ENCODE results near the gene TAP2.

TAP2 gene

GRCh38 chr6:32862725-32863124, 24.2 kb upstream of the TAP2 start:
- DNase-seq (ENCODE audit: low spot score), result no peak
- no peak for TF ChIP-seq CTCF (IDR thresholded peaks at IDR 0.05; ENCODE audit: extremely low read depth, insufficient read depth, missing control alignments)
- in situ Hi-C loops (cut with MboI; ENCODE audit: low pct_unique_long_range_greater_than_20kb, low sequenced_read_pairs, unreplicated experiment), result no loop called here

GRCh38 chr6:32860674-32861073, 22.1 kb upstream of the TAP2 start:
- in situ Hi-C loops (cut with MboI; ENCODE audit: low pct_unique_long_range_greater_than_20kb, low sequenced_read_pairs, unreplicated experiment), result no loop called here
- no peak for TF ChIP-seq CTCF (IDR thresholded peaks at IDR 0.05; ENCODE audit: extremely low read depth, insufficient read depth, missing control alignments)
- no peak for DNase-seq (ENCODE audit: low spot score)

GRCh38 chr6:32858194-32858593, 19.7 kb upstream of the TAP2 start:
- in situ Hi-C loops (cut with MboI; ENCODE audit: low pct_unique_long_range_greater_than_20kb, low sequenced_read_pairs, unreplicated experiment), result no loop called here
- no peak for TF ChIP-seq CTCF (IDR thresholded peaks at IDR 0.05; ENCODE audit: extremely low read depth, insufficient read depth, missing control alignments)

GRCh38 chr6:32857156-32857891, 18.8 kb upstream of the TAP2 start:
- DNase-seq (ENCODE audit: low spot score), result no peak
- in situ Hi-C loops (cut with MboI; ENCODE audit: low pct_unique_long_range_greater_than_20kb, low sequenced_read_pairs, unreplicated experiment), result no loop called here

More at GRCh38 chr6:32858194-32858593, 19.7 kb upstream of the TAP2 start:
- DNase-seq (ENCODE audit: low spot score), result no peak

GRCh38 chr6:32855467-32856174, 17.1 kb upstream of the TAP2 start:
- in situ Hi-C loops (cut with MboI; ENCODE audit: low pct_unique_long_range_greater_than_20kb, low sequenced_read_pairs, unreplicated experiment), result no loop called here
- no peak for TF ChIP-seq CTCF (IDR thresholded peaks at IDR 0.05; ENCODE audit: extremely low read depth, insufficient read depth, missing control alignments)
- no peak for DNase-seq (ENCODE audit: low spot score)

More at GRCh38 chr6:32857156-32857891, 18.8 kb upstream of the TAP2 start:
- TF ChIP-seq CTCF (IDR thresholded peaks at IDR 0.05; ENCODE audit: extremely low read depth, insufficient read depth, missing control alignments), result no peak

GRCh38 chr6:32854376-32855178, 16.0 kb upstream of the TAP2 start:
- TF ChIP-seq CTCF (IDR thresholded peaks at IDR 0.05; ENCODE audit: extremely low read depth, insufficient read depth, missing control alignments), result no peak
- in situ Hi-C loops (cut with MboI; ENCODE audit: low pct_unique_long_range_greater_than_20kb, low sequenced_read_pairs, unreplicated experiment), result no loop called here
- DNase-seq (ENCODE audit: low spot score), result peak; percentile 70

Data from GM13977 (cell line).